ENCODE measurements around the gene ZNF684. TPM values are rescaled to one million over a fixed set of nuclear protein-coding genes. Genes with fewer than 3 reads are reported as not detected.

The ZNF684 gene
- total RNA-seq, 1 donor from 2014 or later, result 3.6 TPM

DNA sequence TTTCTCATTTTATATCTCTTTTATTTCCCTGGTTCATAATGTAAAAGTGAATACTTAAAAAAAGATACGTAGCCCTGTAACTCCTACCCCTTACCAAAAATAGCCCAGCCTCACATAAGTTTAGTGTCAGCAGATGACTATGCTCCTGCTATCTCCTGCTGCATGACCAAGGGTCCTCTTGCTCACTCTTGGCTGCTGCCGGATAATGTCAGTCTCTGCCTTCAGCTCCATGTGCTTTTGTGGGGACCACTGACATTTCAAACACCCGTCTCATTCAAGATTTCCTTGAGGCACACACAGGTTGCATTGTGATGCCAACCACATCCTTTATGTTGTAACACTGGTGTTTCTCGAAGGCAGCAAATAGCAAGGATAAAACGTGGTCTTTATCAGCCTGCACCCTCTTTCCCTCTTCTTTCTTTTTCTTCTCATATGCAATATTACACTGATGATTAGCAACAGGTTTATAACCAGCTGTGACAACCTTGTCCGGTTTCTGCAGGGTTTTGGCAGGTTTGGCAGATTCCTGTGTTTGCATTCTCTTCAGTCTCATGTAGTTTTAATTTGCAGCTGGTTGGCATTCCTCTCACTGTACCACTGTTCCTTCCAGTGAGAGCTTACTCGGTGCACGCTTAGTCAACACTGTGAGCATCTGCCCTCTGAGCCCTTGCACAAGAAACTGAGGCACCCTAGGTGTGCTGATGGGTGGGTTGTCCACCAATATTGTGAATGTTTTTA is 62.2 kb downstream of the ZNF684 start:
- no peak overlapping the region for H3K4me3 Mint-ChIP-seq (ENCODE audit: unreplicated experiment)
- H3K4me1 Mint-ChIP-seq (ENCODE audit: low read depth, unreplicated experiment), result no peaks in the 10 kb centered on the region
- no peak overlapping the region for H3K27ac Mint-ChIP-seq (ENCODE audit: unreplicated experiment)
- TF ChIP-seq CTCF (IDR thresholded peaks at IDR 0.05; ENCODE audit: partially characterized antibody, unreplicated experiment), result no peak
- no peaks in the 10 kb centered on the region for H3K27me3 Mint-ChIP-seq (ENCODE audit: unreplicated experiment)
- H3K36me3 Mint-ChIP-seq (ENCODE audit: unreplicated experiment), result no peaks in the 10 kb centered on the region
- DNase-seq, result no peak
- H3K9me3 Mint-ChIP-seq (ENCODE audit: unreplicated experiment), result peaks cover 6% of the 10 kb centered on the region

DNA sequence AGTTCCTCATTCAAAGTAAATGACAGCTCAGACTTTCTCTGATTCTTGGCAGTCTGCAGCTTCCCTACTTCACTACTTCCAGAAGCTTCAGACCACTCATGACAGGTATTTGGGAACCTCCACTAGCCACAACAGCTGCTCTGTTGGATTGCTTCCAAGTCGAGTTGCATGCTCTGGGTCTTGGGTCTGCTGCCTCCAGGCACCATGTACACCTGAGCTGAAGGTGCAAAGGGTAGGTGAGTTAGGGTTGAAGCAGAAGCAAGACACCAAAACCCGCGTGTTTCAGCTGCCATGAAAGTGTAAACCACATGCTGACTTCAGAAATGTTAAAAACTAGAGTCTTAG is 62.7 kb downstream of the ZNF684 start:
- Mint-ChIP-seq H3K4me3 (ENCODE audit: unreplicated experiment) (no peak overlapping the region), H3K27me3 (ENCODE audit: unreplicated experiment) (no peaks in the 10 kb centered on the region), H3K9me3 (ENCODE audit: unreplicated experiment) (peaks cover 6% of the 10 kb centered on the region), H3K36me3 (ENCODE audit: unreplicated experiment) (no peaks in the 10 kb centered on the region), H3K27ac (ENCODE audit: unreplicated experiment) (no peak overlapping the region), H3K4me1 (ENCODE audit: low read depth, unreplicated experiment) (no peaks in the 10 kb centered on the region)
- DNase-seq, result no peak
- no peak for TF ChIP-seq CTCF (IDR thresholded peaks at IDR 0.05; ENCODE audit: partially characterized antibody, unreplicated experiment)

DNA sequence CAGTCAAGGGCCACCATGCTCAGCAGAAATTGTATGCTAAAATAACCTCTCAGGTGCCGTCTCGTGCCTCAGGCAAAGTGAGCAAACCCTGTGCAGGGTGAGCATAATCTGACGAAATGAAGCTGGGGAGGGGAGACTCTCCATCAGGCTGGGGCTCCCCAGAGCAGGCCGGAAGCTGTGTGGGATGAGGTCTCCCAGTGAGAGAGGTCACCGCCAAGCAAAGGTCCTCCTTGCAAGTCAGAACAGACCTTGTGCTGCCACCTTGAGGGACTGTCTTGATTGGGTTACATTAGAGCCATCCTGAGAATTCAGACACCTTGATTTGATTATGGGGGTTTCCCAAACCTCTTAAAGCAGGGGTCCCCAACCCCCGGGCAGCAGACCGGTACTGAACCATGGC is 64.2 kb downstream of the ZNF684 start:
- H3K4me3 Mint-ChIP-seq (ENCODE audit: unreplicated experiment), result no peak overlapping the region
- H3K27me3 Mint-ChIP-seq (ENCODE audit: unreplicated experiment), result no peaks in the 10 kb centered on the region
- no peaks in the 10 kb centered on the region for H3K4me1 Mint-ChIP-seq (ENCODE audit: low read depth, unreplicated experiment)
- DNase-seq, result no peak
- peaks cover 6% of the 10 kb centered on the region for H3K9me3 Mint-ChIP-seq (ENCODE audit: unreplicated experiment)
- TF ChIP-seq CTCF (IDR thresholded peaks at IDR 0.05; ENCODE audit: partially characterized antibody, unreplicated experiment), result no peak
- no peaks in the 10 kb centered on the region for H3K36me3 Mint-ChIP-seq (ENCODE audit: unreplicated experiment)
- H3K27ac Mint-ChIP-seq (ENCODE audit: unreplicated experiment), result no peak overlapping the region

Other genes starting within 250 kb of the ZNF684 start
- 3.3 TPM for gene COL9A2, start 214.4 kb upstream of the ZNF684 start, total RNA-seq (ENCODE audit: unreplicated experiment)
- 25.2 TPM for gene SMAP2, start 157.9 kb upstream of the ZNF684 start, total RNA-seq (ENCODE audit: unreplicated experiment)
- 10.7 TPM for gene ZFP69B, start 81.2 kb upstream of the ZNF684 start, total RNA-seq (ENCODE audit: unreplicated experiment)
- gene ZFP69, start 54.3 kb upstream of the ZNF684 start, total RNA-seq (ENCODE audit: unreplicated experiment), result 5.0 TPM
- 11.9 TPM for gene EXO5, start 22.9 kb upstream of the ZNF684 start, total RNA-seq (ENCODE audit: unreplicated experiment)
- 126 TPM for gene RIMS3, start 134.0 kb downstream of the ZNF684 start, total RNA-seq (ENCODE audit: unreplicated experiment)
- 44.2 TPM for gene NFYC, start 160.1 kb downstream of the ZNF684 start, total RNA-seq (ENCODE audit: unreplicated experiment)